ENCODE data around the gene MACROD2.
"Not testable (repeated sequence)": the region's sequence is repeated elsewhere in the genome, so short reads cannot be mapped to it uniquely, and the experiment has no call there.

The MACROD2 gene

DNA sequence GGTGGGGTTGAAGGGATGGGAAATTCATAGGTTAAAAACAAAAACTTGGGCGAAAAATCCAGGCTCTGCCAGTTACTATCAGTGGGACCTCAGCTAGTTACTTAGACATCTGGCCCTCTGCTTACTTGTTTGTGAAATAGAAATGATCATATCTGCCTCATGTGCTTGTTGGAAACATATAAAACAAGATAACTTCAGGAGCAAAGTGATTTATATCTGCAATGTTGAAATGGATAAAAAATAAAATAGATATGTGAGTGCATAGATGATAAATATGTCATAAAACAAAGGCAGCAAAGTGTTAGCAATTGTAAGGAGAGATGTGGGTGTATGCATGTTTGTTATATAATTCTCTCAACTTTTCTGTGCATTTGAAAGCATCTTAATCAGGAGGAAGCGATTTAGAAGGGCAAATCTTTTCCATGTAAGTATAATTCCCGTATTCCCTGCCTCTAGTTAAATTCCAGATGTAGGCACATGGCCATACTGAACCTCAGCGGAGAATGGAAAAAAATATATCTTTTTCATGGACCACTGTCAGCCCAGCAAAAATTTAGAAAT, 921.1 kb downstream of the MACROD2 start:
- DNase-seq (ENCODE audit: low spot score): no peak
- H3K36me3 Mint-ChIP-seq (ENCODE audit: low read depth): no peaks in the 10 kb centered on the region
- H3K27me3 Mint-ChIP-seq (ENCODE audit: low read depth): no peaks in the 10 kb centered on the region
- H3K4me3 Mint-ChIP-seq: no peak overlapping the region
- H3K4me1 Mint-ChIP-seq (ENCODE audit: low read depth): no peaks in the 10 kb centered on the region
- no peak overlapping the region for H3K27ac Mint-ChIP-seq
- peaks cover 19% of the 10 kb centered on the region for H3K9me3 Mint-ChIP-seq

DNA sequence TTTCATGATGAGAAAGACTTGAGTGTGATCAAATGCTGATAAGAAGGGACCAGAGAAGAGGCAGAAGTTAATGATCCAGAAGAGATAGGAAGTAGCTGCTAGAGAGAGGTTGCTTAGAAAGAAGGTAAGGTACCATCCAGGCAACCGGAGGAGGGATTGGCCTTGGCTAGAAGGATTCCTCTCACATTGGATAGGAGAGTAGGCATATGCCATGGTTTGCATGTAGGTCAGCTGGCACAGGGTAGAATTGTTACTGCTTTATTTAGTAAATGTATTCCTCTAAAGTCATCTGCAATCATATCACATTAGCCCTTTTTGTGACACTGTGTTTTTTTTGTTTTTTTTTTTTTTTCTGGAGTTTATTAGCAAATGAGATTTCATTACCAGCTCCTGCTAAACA, 923.0 kb downstream of the MACROD2 start:
- no peak for DNase-seq (ENCODE audit: low spot score)
- no peak overlapping the region for H3K4me3 Mint-ChIP-seq
- H3K4me1 Mint-ChIP-seq (ENCODE audit: low read depth): no peaks in the 10 kb centered on the region
- no peaks in the 10 kb centered on the region for H3K36me3 Mint-ChIP-seq (ENCODE audit: low read depth)
- peaks cover 20% of the 10 kb centered on the region for H3K9me3 Mint-ChIP-seq
- no peak overlapping the region for H3K27ac Mint-ChIP-seq
- no peaks in the 10 kb centered on the region for H3K27me3 Mint-ChIP-seq (ENCODE audit: low read depth)

DNA sequence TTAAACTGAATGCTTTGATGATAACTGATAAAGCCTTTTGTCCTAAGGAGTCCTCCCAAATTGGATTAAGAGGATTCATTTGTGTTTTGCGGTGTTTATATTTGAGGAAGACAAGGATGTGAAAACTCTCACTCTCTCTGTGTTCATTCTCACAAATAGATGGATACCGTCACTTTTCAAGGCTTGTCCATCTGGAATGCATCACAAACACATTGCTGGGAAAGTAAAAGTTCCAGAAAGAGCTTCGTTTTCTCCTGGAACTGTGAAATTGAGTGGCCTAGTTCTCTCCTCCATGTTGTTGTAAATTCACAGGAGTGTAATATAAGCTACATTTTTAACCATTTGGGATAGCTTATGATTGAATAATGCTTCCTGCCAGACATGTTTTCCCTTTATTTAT, 923.7 kb downstream of the MACROD2 start:
- H3K27me3 Mint-ChIP-seq (ENCODE audit: low read depth): no peaks in the 10 kb centered on the region
- H3K36me3 Mint-ChIP-seq (ENCODE audit: low read depth): no peaks in the 10 kb centered on the region
- H3K4me3 Mint-ChIP-seq: no peak overlapping the region
- H3K4me1 Mint-ChIP-seq (ENCODE audit: low read depth): no peaks in the 10 kb centered on the region
- peaks cover 22% of the 10 kb centered on the region for H3K9me3 Mint-ChIP-seq
- H3K27ac Mint-ChIP-seq: no peak overlapping the region
- DNase-seq (ENCODE audit: low spot score): no peak

GRCh38 chr20:14919501-14920081, 924.3 kb downstream of the MACROD2 start:
- Mint-ChIP-seq H3K36me3 (ENCODE audit: low read depth) (no peaks in the 10 kb centered on the region), H3K4me1 (ENCODE audit: low read depth) (no peaks in the 10 kb centered on the region), H3K27me3 (ENCODE audit: low read depth) (no peaks in the 10 kb centered on the region), H3K27ac (no peak overlapping the region), H3K4me3 (no peak overlapping the region), H3K9me3 (peaks cover 22% of the 10 kb centered on the region)
- no peak for DNase-seq (ENCODE audit: low spot score)

DNA sequence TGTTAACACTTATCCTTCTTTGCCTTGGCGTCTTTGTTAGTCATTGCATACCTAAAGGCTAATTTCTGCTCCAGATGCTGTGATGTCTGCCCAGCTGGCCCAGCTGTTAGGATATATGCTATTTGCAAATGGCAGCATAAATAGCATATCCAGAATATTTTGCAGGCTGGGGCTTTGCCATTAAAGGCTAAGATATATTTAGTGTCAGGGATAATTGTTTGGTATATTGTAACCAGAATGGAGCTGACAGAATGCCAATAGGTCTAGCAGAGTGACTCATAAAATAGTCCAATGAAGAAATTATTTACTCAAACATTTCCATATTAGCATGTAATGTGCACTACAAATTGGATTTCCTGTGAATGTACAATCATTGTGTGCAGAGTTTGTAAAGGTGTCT, 926.2 kb downstream of the MACROD2 start:
- H3K36me3 Mint-ChIP-seq (ENCODE audit: low read depth): no peaks in the 10 kb centered on the region
- no peaks in the 10 kb centered on the region for H3K4me1 Mint-ChIP-seq (ENCODE audit: low read depth)
- DNase-seq (ENCODE audit: low spot score): no peak
- peaks cover 32% of the 10 kb centered on the region for H3K9me3 Mint-ChIP-seq
- H3K4me3 Mint-ChIP-seq: no peak overlapping the region
- H3K27me3 Mint-ChIP-seq (ENCODE audit: low read depth): no peaks in the 10 kb centered on the region
- H3K27ac Mint-ChIP-seq: no peak overlapping the region

- peaks cover 27% of the 10 kb centered on the region for H3K9me3 Mint-ChIP-seq
- no peaks in the 10 kb centered on the region for H3K36me3 Mint-ChIP-seq (ENCODE audit: low read depth)
- H3K4me3 Mint-ChIP-seq: no peak overlapping the region
- no peak for DNase-seq (ENCODE audit: low spot score)
- no peaks in the 10 kb centered on the region for H3K4me1 Mint-ChIP-seq (ENCODE audit: low read depth)
- no peaks in the 10 kb centered on the region for H3K27me3 Mint-ChIP-seq (ENCODE audit: low read depth)
- H3K27ac Mint-ChIP-seq: no peak overlapping the region
Measured at GRCh38 chr20:14922503-14923267, 927.4 kb downstream of the MACROD2 start.

DNA sequence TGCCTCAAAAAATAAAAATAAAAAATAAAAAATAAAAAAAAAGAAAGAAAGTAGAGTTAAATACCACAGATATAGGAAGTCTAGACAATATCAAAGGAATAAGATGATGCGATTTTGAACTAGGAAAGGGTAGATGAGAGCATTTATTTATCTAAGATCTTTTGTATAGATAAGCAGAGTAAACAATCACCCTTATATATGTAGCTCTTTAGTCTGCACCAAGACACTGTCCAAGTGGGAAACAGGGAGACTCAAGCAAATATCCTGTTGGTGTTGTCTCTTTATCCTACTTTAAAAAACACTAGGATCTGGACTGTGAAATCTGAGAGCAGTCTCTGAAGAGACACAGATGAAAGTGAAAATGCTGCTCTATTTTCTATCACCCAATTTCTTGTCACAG, 929.1 kb downstream of the MACROD2 start:
- Mint-ChIP-seq H3K4me3 (no peak overlapping the region), H3K4me1 (ENCODE audit: low read depth) (no peaks in the 10 kb centered on the region), H3K9me3 (peaks cover 33% of the 10 kb centered on the region), H3K36me3 (ENCODE audit: low read depth) (no peaks in the 10 kb centered on the region), H3K27ac (no peak overlapping the region), H3K27me3 (ENCODE audit: low read depth) (no peaks in the 10 kb centered on the region)
- DNase-seq (ENCODE audit: low spot score): no peak

- H3K27ac Mint-ChIP-seq: no peak overlapping the region
- no peaks in the 10 kb centered on the region for H3K27me3 Mint-ChIP-seq (ENCODE audit: low read depth)
- H3K9me3 Mint-ChIP-seq: peaks cover 33% of the 10 kb centered on the region
- H3K4me1 Mint-ChIP-seq (ENCODE audit: low read depth): no peaks in the 10 kb centered on the region
- no peak overlapping the region for H3K4me3 Mint-ChIP-seq
- no peaks in the 10 kb centered on the region for H3K36me3 Mint-ChIP-seq (ENCODE audit: low read depth)
- DNase-seq (ENCODE audit: low spot score): no peak
Measured at GRCh38 chr20:14925300-14925699, 930.0 kb downstream of the MACROD2 start.

- not testable (repeated sequence) for DNase-seq (ENCODE audit: low spot score); H3K36me3 Mint-ChIP-seq (ENCODE audit: low read depth); H3K4me3 Mint-ChIP-seq; H3K27ac Mint-ChIP-seq; H3K4me1 Mint-ChIP-seq (ENCODE audit: low read depth); H3K27me3 Mint-ChIP-seq (ENCODE audit: low read depth)
- H3K9me3 Mint-ChIP-seq: peaks cover 33% of the 10 kb centered on the region
Measured at GRCh38 chr20:14926436-14926835, 931.1 kb downstream of the MACROD2 start.

- Mint-ChIP-seq H3K27ac (no peak overlapping the region), H3K36me3 (ENCODE audit: low read depth) (no peaks in the 10 kb centered on the region), H3K9me3 (peaks cover 31% of the 10 kb centered on the region), H3K27me3 (ENCODE audit: low read depth) (no peaks in the 10 kb centered on the region), H3K4me3 (no peak overlapping the region), H3K4me1 (ENCODE audit: low read depth) (no peaks in the 10 kb centered on the region)
- no peak for DNase-seq (ENCODE audit: low spot score)
Measured at GRCh38 chr20:14928083-14928482, 932.8 kb downstream of the MACROD2 start.

GRCh38 chr20:14929388-14929787, 934.1 kb downstream of the MACROD2 start:
- DNase-seq (ENCODE audit: low spot score): no peak
- Mint-ChIP-seq H3K36me3 (ENCODE audit: low read depth) (no peaks in the 10 kb centered on the region), H3K4me3 (no peak overlapping the region), H3K4me1 (ENCODE audit: low read depth) (no peaks in the 10 kb centered on the region), H3K27ac (no peak overlapping the region), H3K9me3 (peaks cover 25% of the 10 kb centered on the region), H3K27me3 (ENCODE audit: low read depth) (no peaks in the 10 kb centered on the region)

DNA sequence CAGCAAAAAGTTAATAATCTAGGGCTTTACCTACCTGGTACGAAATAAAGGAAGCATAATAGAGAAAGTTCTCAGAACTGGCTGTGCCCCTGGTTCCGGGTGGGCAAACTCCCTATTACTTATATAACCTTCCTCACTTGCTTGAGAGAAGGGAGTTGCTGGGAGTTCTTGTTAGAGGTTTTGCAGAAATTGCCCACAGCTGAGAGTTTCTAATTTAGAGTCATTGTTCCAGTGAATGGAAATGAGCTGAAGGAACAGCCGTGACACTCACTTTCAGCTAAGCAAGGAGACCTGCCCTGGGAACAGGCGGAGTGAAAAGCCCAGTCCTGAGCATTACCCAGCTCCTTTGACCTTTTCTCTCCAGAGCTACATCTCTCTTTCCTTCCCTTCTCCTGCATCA, 936.7 kb downstream of the MACROD2 start:
- no peaks in the 10 kb centered on the region for H3K4me1 Mint-ChIP-seq (ENCODE audit: low read depth)
- no peak overlapping the region for H3K4me3 Mint-ChIP-seq
- no peaks in the 10 kb centered on the region for H3K36me3 Mint-ChIP-seq (ENCODE audit: low read depth)
- no peak for DNase-seq (ENCODE audit: low spot score)
- peaks cover 18% of the 10 kb centered on the region for H3K9me3 Mint-ChIP-seq
- H3K27ac Mint-ChIP-seq: no peak overlapping the region
- no peaks in the 10 kb centered on the region for H3K27me3 Mint-ChIP-seq (ENCODE audit: low read depth)

DNA sequence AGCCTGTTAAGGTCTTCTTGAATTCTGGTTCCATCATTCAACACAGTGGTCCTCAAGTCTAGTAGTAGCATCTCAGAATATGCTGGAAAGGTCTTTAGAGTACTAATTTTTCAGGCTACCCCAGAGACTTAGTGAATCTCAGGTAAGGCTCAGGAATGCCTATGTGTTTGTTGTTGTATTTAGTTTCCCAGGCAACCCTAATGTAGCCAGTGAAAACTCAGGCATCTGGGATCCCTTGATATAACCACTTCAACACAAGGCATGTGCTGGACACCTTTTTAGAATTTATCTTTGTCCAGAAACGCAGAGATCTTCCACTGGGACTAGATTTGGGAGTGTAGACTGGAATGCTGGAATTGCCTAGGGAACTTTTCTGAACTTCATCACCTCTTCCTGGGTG, 940.0 kb downstream of the MACROD2 start:
- Mint-ChIP-seq H3K36me3 (ENCODE audit: low read depth) (no peaks in the 10 kb centered on the region), H3K4me1 (ENCODE audit: low read depth) (no peaks in the 10 kb centered on the region), H3K9me3 (peaks cover 19% of the 10 kb centered on the region), H3K27me3 (ENCODE audit: low read depth) (no peaks in the 10 kb centered on the region), H3K27ac (no peak overlapping the region), H3K4me3 (no peak overlapping the region)
- DNase-seq (ENCODE audit: low spot score): no peak

GRCh38 chr20:14937021-14937420, 941.7 kb downstream of the MACROD2 start:
- Mint-ChIP-seq H3K27me3 (ENCODE audit: low read depth) (no peaks in the 10 kb centered on the region), H3K27ac (no peak overlapping the region), H3K9me3 (peaks cover 37% of the 10 kb centered on the region), H3K4me3 (no peak overlapping the region), H3K36me3 (ENCODE audit: low read depth) (no peaks in the 10 kb centered on the region), H3K4me1 (ENCODE audit: low read depth) (no peaks in the 10 kb centered on the region)
- DNase-seq (ENCODE audit: low spot score): no peak
